GM21619 (cell line): ENCODE results near the gene EPB41L1.

ENCODE experiments used
- ATAC-seq: cut with Tn5 transposase; IDR thresholded peaks from one replicate; pipeline ENCODE4 v1.9.1; 2021; ENCODE audit not compliant: unreplicated experiment

EPB41L1 gene

DNA sequence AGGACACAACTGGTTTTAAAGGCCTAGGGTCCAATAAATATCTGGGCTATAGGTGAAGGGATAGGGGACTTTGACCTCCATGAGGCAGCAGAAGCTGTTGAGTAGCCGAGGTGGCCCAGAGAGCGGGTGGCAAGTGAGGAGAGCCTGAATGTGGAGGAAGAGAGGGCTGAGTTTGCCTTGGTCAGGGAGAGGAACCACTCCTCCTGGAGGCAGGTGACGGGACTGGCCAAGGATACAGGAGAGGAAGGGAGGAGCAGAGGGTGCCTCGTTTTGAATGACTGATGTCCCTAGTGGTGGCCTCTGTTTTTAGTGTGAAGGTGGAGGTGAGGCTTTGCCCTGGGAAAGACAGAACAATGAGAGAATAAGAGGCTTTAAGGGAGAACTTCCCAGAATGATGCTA, 62.7 kb downstream of the EPB41L1 start:
- ATAC-seq, result no peak

DNA sequence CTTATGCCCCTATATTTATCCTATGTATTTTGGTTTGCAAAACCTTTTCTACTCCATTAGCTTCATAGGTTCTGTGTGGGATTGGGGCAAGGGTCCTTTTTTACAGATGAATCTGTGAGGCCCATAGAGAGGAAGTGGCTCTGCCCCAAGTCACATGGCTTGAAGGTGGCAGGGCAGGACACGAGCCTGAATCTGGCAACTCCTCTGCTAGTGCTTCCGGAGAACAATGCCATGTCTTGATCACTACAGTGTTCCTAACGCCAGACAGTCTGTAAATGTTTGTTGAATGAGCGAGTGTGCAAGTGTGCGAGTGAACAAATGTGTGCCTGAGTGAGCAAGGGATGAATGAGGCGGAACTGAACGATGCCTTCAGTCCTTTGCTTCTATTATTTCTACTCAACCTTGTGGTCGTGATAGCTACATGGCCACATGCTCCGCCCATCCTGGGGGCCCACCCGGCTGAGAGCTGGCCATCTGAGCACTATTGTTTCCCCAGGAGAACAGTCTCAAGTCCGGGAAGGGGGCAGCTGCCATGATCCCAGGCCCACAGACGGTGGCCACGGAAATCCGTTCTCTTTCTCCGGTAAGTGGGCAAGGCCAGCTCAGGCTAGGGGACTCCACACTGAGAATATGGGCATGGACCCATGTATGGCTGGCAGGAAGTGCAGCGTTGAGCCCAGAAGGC, 64.0 kb downstream of the EPB41L1 start:
- no peak for ATAC-seq

DNA sequence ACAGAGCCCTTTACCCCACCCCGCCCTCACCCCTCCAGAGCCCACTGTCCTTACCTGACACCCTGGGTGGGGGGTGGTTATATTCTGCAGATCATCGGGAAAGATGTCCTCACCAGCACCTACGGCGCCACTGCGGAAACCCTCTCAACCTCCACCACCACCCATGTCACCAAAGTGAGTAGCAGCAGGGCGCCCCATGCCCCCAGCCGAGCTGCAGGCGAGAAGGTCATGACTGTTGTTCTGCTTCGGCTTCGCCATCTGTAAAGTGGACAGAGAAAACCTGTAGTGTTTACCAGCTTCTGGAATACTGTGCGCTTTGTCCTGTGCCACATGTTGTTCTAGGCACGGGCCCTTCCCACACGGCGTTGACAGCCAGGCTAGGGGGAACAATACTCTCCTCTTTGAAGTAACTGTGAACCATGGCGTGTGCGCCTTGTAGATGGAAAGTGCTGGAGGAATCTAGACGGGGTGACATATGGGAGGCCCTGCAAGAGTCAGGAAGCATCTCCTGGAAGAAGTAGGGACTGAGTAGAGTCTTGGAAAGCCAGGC, 65.2 kb downstream of the EPB41L1 start:
- no peak for ATAC-seq

DNA sequence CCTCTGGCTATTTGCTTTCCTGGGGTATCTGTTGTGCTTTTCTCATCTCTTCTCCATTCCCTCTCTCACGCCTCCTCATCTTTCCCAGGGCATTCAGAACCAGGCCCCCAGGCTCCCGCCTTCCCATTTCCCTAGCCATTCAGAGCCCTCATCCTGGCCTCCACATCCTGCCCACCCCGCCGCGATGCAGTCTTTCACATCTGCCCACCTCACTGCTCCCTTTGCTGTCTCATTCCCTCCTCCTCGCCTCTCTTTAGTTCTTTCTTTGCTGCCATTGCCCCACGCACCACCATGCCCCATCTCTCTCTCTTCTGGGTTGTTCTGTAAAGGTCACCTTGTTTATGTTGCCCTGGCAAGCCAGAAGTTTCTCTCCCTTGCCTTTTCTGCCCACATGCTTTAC, 71.1 kb downstream of the EPB41L1 start:
- no peak for ATAC-seq

DNA sequence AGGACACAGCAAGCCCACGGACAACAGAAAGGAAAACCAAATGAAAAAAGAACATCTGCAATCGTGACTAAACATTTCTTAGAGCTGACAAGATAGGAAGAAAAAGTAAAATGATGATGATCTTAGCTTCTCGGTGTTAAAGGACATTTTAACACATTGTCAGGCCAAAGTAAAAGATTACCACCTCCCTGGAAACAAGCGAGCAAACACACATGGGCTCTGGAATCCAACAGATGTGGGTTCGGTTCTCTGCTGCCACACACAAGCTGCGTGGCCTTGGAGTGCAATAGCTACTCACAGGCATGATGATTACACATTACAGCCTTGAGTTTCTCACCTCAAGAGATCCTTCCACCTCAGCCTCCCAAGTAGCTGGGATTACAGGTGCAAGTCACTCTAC, 74.2 kb downstream of the EPB41L1 start:
- ATAC-seq, result no peak

GRCh38 chr20:36230019-36230418, 75.5 kb downstream of the EPB41L1 start:
- ATAC-seq, result no peak

- ATAC-seq, result no peak
Measured at GRCh38 chr20:36231331-36231730, 76.8 kb downstream of the EPB41L1 start.

DNA sequence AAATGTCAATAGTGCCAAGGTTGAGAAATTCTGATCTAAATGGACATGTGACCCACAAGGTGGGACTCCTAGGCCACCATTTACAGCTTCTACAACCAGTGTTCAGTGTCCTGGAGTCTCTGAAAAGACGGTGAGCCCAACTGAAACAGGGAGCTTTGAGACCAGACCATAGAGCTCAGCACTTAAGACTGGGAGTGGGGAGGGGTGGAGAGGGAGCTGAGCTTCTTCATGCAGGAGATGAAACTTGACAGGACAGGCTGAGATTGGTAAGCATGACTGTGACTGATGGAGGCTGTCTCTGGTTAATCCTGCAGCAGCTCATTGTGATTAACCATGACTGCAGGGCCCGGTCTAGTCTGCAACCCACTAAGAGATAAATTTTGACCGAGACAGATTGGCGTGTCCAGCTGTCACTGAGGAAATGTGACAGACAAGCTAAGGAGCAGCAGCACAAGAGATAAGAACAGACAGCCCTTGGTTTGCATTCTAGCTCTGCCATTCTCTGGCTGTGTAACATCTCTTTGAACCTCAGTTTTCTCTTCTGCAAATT, 80.3 kb downstream of the EPB41L1 start:
- ATAC-seq, result no peak

GRCh38 chr20:36235892-36236785, 81.6 kb downstream of the EPB41L1 start, which contains the start of gene AAR2:
TSS of gene AAR2 (plus strand) at chr20:36236478. CDS start at chr20:36239869, 3,391 bp downstream.
- ATAC-seq, result peak; percentile 86

DNA sequence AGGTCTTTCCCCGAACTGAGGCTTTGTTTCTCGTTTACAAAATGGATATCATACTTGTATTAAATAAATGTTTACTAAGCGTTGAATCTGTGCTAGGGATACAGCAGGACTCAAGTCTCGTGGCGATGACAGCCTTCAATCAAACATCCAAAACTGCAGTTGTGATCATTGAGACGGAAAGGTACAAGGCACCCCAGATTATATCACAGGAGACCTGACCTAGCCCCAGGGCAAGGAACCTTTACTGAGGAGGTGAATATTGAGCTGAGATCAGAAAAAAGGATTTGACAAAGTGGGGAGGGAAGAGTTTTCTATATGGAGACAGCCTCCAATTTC, 82.2 kb downstream of the EPB41L1 start:
- no peak for ATAC-seq

GRCh38 chr20:36237477-36237876, 82.9 kb downstream of the EPB41L1 start:
- no peak for ATAC-seq

GRCh38 chr20:36238153-36238552, 83.6 kb downstream of the EPB41L1 start:
- no peak for ATAC-seq

- ATAC-seq, result no peak
Measured at GRCh38 chr20:36238760-36239159, 84.2 kb downstream of the EPB41L1 start.

GRCh38 chr20:36240076-36240475, 85.5 kb downstream of the EPB41L1 start:
- ATAC-seq, result no peak

- ATAC-seq, result no peak
Measured at GRCh38 chr20:36241678-36242077, 87.1 kb downstream of the EPB41L1 start.

- no peak for ATAC-seq
Measured at GRCh38 chr20:36243726-36244125, 89.2 kb downstream of the EPB41L1 start.

DNA sequence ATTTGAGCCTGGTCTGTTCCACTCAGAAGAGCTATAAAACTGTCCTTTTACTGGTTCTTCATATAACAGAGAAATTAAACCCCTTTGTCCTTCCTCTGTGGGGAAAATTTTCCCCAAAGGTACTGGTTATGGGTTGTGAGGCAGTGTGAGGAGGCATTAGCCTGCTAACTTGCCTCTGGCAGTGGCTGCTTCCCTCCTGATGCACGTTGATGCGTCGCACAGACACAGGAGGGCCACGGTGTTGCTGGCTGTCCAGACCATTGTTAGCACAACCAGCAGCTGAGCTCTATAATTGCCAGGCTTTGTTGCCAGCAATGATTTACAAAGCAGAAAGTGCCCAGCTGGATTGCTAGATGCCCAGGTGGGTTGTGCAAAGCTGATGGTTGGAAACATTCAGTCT, 91.9 kb downstream of the EPB41L1 start:
- ATAC-seq, result no peak

DNA sequence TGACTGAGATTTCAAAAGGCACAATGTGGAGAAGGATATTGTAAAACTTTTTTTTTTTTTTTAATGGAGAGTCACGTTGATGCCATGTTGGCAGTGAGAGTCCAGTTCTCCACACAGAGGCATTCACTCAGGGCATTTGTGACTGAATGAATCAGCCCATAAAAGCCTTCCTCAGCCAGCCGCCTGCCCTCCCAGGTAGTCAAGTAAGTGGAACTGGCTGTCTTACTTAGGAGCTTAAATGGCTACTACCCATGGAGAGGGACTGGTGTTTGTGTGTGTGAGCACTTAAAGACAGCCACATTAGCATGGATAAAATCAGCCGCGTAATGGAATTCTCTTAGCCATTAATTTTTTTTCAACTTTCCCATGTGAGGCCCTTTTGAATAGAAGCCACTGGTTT, 94.3 kb downstream of the EPB41L1 start:
- ATAC-seq, result no peak

DNA sequence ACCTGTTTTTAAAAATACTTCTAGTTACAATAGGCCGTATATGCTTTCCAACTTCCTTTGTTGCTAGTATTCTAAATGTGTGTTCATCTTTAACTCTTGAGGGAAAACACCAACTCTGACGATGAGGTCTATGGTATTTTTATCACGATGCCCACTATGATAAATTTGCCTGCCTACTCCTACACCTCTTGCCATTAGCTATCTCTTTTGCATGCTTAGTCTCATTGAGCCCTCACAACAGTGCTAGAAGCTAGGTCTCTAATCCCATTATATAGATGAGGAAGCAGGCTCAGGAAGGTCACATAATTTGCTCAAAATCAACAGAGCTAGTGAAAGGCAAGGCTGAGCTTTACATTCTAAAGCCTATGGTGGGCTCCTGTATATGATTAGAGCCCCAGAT, 94.9 kb downstream of the EPB41L1 start:
- no peak for ATAC-seq

- no peak for ATAC-seq
Measured at GRCh38 chr20:36251426-36251825, 96.9 kb downstream of the EPB41L1 start.

- ATAC-seq, result no peak
Measured at GRCh38 chr20:36252511-36252910, 98.0 kb downstream of the EPB41L1 start.

DNA sequence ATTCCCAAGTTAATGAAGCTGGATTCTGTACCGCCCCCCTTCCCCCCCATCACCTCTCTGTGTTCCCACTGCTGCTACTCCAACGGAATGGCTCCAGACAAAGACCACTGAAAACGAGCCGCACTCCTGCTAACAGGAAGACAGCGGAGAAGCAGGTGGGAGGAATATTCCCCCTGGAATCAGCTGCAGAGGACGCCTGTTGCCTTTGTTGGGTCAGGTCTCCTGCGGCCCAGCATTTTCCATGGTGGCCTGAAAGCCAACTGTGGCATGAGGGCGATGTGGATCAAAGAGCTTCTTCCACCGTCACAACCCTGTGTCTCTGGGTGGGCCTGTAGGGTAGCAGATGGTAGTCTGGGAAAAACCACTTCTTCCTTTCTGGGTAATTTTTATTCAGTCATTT, 98.5 kb downstream of the EPB41L1 start:
- ATAC-seq, result no peak
